Loucy (cell line): ENCODE data around the gene CFAP107.

Source experiments
- H2AFZ ChIP-seq: fragments of 200-600 bp; sonication (generic); 2 replicates; pipeline ENCODE4 v1.6.0; 2016; ENCODE audit warnings: antibody characterized with exemption, mild to moderate bottlenecking, low read length, moderate library complexity
- H3F3A ChIP-seq: fragments of 200-600 bp; 2 replicates; pipeline ENCODE4 v1.6.0; 2016; ENCODE audit warnings: antibody characterized with exemption, low read depth, mild to moderate bottlenecking
- H3K27me3 ChIP-seq: fragments of 200-600 bp; sonication (generic); 2 replicates; pipeline ENCODE4 v1.6.1; 2014; ENCODE audit warnings: low read length, mild to moderate bottlenecking; ENCODE audit not compliant: insufficient read depth, poor library complexity, severe bottlenecking
- H3K36me3 ChIP-seq: fragments of 200-600 bp; sonication (generic); 2 replicates; pipeline ENCODE4 v1.6.1; 2016; ENCODE audit warnings: low read length; ENCODE audit not compliant: insufficient read depth
- H3K4me1 ChIP-seq: fragments of 200-600 bp; sonication (generic); 2 replicates; pipeline ENCODE4 v1.5.1; 2014; ENCODE audit warnings: low read length, mild to moderate bottlenecking; ENCODE audit not compliant: insufficient read depth, poor library complexity, severe bottlenecking
- H3K4me2 ChIP-seq: fragments of 200-600 bp; sonication (generic); 2 replicates; pipeline ENCODE4 v1.6.0; 2014; ENCODE audit warnings: antibody characterized with exemption, low read length, low read depth, mild to moderate bottlenecking; ENCODE audit not compliant: poor library complexity, severe bottlenecking
- H3K4me3 ChIP-seq: fragments of 200-600 bp; sonication (generic); 2 replicates; pipeline ENCODE4 v1.5.1; 2014; ENCODE audit warnings: low read length, mild to moderate bottlenecking, mixed read lengths; ENCODE audit not compliant: poor library complexity, severe bottlenecking
- H3K79me2 ChIP-seq: fragments of 200-600 bp; sonication (generic); 2 replicates; pipeline ENCODE4 v1.6.1; 2014; ENCODE audit warnings: low read length; ENCODE audit not compliant: insufficient read depth
- H3K9ac ChIP-seq: fragments of 200-600 bp; sonication (generic); 2 replicates; pipeline ENCODE4 v1.6.0; 2014; ENCODE audit warnings: mild to moderate bottlenecking, low read depth, low read length, moderate library complexity; ENCODE audit not compliant: poor library complexity, severe bottlenecking
- H3K9me2 ChIP-seq: fragments of 200-600 bp; sonication (generic); replicated peaks from 2 replicates; pipeline ENCODE4 v1.6.1; 2016; ENCODE audit warnings: low read depth, low read length, mixed read lengths
- H3K9me3 ChIP-seq: fragments of 200-600 bp; sonication (generic); 2 replicates; pipeline ENCODE4 v1.6.1; 2014; ENCODE audit warnings: mild to moderate bottlenecking, antibody characterized with exemption, low read length, low read depth; ENCODE audit not compliant: insufficient read depth
- H4K20me1 ChIP-seq: fragments of 200-600 bp; sonication (generic); 2 replicates; pipeline ENCODE4 v1.6.0; 2014; ENCODE audit warnings: antibody characterized with exemption, low read length, mild to moderate bottlenecking; ENCODE audit not compliant: insufficient read depth, poor library complexity, severe bottlenecking
- CTCF ChIP-seq: fragments of 200-600 bp; sonication (generic); conservative IDR thresholded peaks from 2 replicates; pipeline ENCODE4 v1.5.1; 2014; ENCODE audit warnings: mild to moderate bottlenecking, antibody characterized with exemption, low read length
- EZH2phosphoT487 ChIP-seq: fragments of 200-600 bp; IDR thresholded peaks from 2 replicates; pipeline ENCODE4 v1.6.1; 2018; ENCODE audit warnings: antibody characterized with exemption, mild to moderate bottlenecking, moderate library complexity, borderline replicate concordance

CFAP107 gene

GRCh38 chr1:12810691-12811408 lies 64.8 kb downstream of the CFAP107 start:
- H3K9me3 ChIP-seq = no peaks in the 10 kb centered on the region
- no peaks in the 10 kb centered on the region for H3K79me2 ChIP-seq
- no peak overlapping the region for H2AFZ ChIP-seq
- TF ChIP-seq CTCF (no peak), EZH2phosphoT487 (no peak)
- H3K9ac ChIP-seq = no peak overlapping the region
- H3K4me1 ChIP-seq = no peaks in the 10 kb centered on the region
- H3K9me2 ChIP-seq = no peaks in the 10 kb centered on the region
- H4K20me1 ChIP-seq = no peaks in the 10 kb centered on the region
- no peaks in the 10 kb centered on the region for H3K27me3 ChIP-seq
- H3K4me2 ChIP-seq = no peak overlapping the region
- H3K4me3 ChIP-seq = no peak overlapping the region
- no peaks in the 10 kb centered on the region for H3F3A ChIP-seq
- H3K36me3 ChIP-seq = no peaks in the 10 kb centered on the region

GRCh38 chr1:12811409-12811784 lies 65.4 kb downstream of the CFAP107 start:
- no peak overlapping the region for H3K9ac ChIP-seq
- H3K9me3 ChIP-seq = no peaks in the 10 kb centered on the region
- no peak overlapping the region for H3K4me2 ChIP-seq

More at GRCh38 chr1:12811409-12811784, 65.4 kb downstream of the CFAP107 start:
- H3F3A ChIP-seq = no peaks in the 10 kb centered on the region
- no peaks in the 10 kb centered on the region for H3K27me3 ChIP-seq
- H3K4me1 ChIP-seq = no peaks in the 10 kb centered on the region
- no peaks in the 10 kb centered on the region for H3K9me2 ChIP-seq
- no peaks in the 10 kb centered on the region for H3K79me2 ChIP-seq
- no peak overlapping the region for H3K4me3 ChIP-seq
- H3K36me3 ChIP-seq = no peaks in the 10 kb centered on the region
- H4K20me1 ChIP-seq = no peaks in the 10 kb centered on the region
- TF ChIP-seq EZH2phosphoT487 (no peak), CTCF (no peak)
- H2AFZ ChIP-seq = no peak overlapping the region
